Breast epithelium (tissue), 4 donors: ENCODE measurements around the gene BRIP1. TPM values are rescaled to one million over a fixed set of nuclear protein-coding genes. Genes with fewer than 3 reads are reported as not detected.

ENCODE experiments used
- DNase-seq, 2 donors: peaks; one replicate each; pipeline ENCODE4 v3.0.0-alpha.2; 2019; ENCODE audit warnings: low spot score in 2 of 2
- H3K27ac ChIP-seq, 2 donors: fragments of 200-600 bp; sonication (generic) in 1 of 2; one replicate each; pipeline ENCODE4 v1.5.1; 2016 to 2019; ENCODE audit warnings: mild to moderate bottlenecking in 1 of 2
- H3K27me3 ChIP-seq, 2 donors: fragments of 200-600 bp; sonication (generic) in 1 of 2; one replicate each; pipeline versions ENCODE4 v1.5.1 to v1.6.0; 2017 to 2019; ENCODE audit warnings: control low read depth in 1 of 2, mild to moderate bottlenecking in 1 of 2
- H3K36me3 ChIP-seq: fragments of 200-600 bp; one replicate; pipeline ENCODE4 v1.5.1; 2019
- H3K4me1 ChIP-seq, 2 donors: fragments of 200-600 bp; sonication (generic); one replicate each; pipeline ENCODE4 v1.5.1; 2016 to 2019; ENCODE audit warnings: control low read depth in 1 of 2
- H3K4me3 ChIP-seq, 3 donors: fragments of 200-600 bp; sonication (generic); 1 replicate in 2 of 3; 2 replicates in 1 of 3; pipeline ENCODE4 v1.5.1; 2016 to 2019; ENCODE audit warnings: mild to moderate bottlenecking in 3 of 3, moderate library complexity in 2 of 3
- H3K9me3 ChIP-seq, 2 donors: fragments of 200-600 bp; sonication (generic) in 1 of 2; one replicate each; pipeline ENCODE4 v1.5.1; 2016 to 2019; ENCODE audit warnings: control low read depth in 1 of 2
- CTCF ChIP-seq, 3 donors: fragments of 450-650 bp; IDR thresholded peaks; one replicate each; pipeline ENCODE4 v1.5.1; 2016 to 2017; ENCODE audit warnings: antibody characterized with exemption in 3 of 3, mild to moderate bottlenecking in 3 of 3, moderate library complexity in 3 of 3
- POLR2A ChIP-seq: fragments of 450-650 bp; IDR thresholded peaks from one replicate; pipeline ENCODE4 v1.6.1; 2016; ENCODE audit warnings: antibody characterized with exemption, mild to moderate bottlenecking, moderate library complexity
- POLR2AphosphoS5 ChIP-seq, 3 donors: sonication (generic); formaldehyde crosslinking; IDR thresholded peaks; one replicate each; pipeline ENCODE4 v1.6.1; 2017; ENCODE audit warnings: antibody characterized with exemption in 3 of 3
- intact Hi-C: fragments of 100-400 bp; cut with DNase I; formaldehyde crosslinking; loops from one replicate; pipeline ENCODE4 v1.15.1; 2023; ENCODE audit warnings: low total_unique reads
- total RNA-seq, 3 donors: library from RNA; depleted of rRNA; stranded (reverse); fragments of >200 nt; gene quantifications; one replicate each; pipeline ENCODE4 v1.1.0, GENCODE V29; 2016

The BRIP1 gene
- total RNA-seq, 3 donors from 2014 or later, result 0.33 to 1.0 (median 0.48) TPM

- DNase-seq, result no peak
- intact Hi-C loops, result no loop called here
- Histone ChIP-seq H3K9me3 (no peaks in the 10 kb centered on the region), H3K27ac (no peak overlapping the region), H3K4me3 (no peak overlapping the region), H3K27me3 (no peaks in the 10 kb centered on the region), H3K4me1 (no peaks in the 10 kb centered on the region), H3K36me3 (no peaks in the 10 kb centered on the region)
- TF ChIP-seq POLR2A (no peak), CTCF (IDR thresholded peaks at IDR 0.05) (no peak), POLR2AphosphoS5 (IDR thresholded peaks at IDR 0.05) (no peak)
These were observed 69.1 kb downstream of the BRIP1 start for GRCh38 chr17:61794242-61794641.

- TF ChIP-seq POLR2A, result no peak
- no peak for TF ChIP-seq CTCF (IDR thresholded peaks at IDR 0.05)
- TF ChIP-seq POLR2AphosphoS5 (IDR thresholded peaks at IDR 0.05), result no peak
- H3K36me3 ChIP-seq, result no peaks in the 10 kb centered on the region
- no peaks in the 10 kb centered on the region for H3K9me3 ChIP-seq
- H3K27ac ChIP-seq, result no peak overlapping the region
- H3K4me3 ChIP-seq, result no peak overlapping the region
- H3K4me1 ChIP-seq, result no peaks in the 10 kb centered on the region
- no peak for DNase-seq
- intact Hi-C loops, result no loop called here
- H3K27me3 ChIP-seq, result no peaks in the 10 kb centered on the region
These were observed 69.8 kb downstream of the BRIP1 start for GRCh38 chr17:61793565-61793964.

GRCh38 chr17:61789872-61790271, 73.5 kb downstream of the BRIP1 start:
- H3K4me1 ChIP-seq, result no peaks in the 10 kb centered on the region
- H3K9me3 ChIP-seq, result no peaks in the 10 kb centered on the region
- TF ChIP-seq CTCF (IDR thresholded peaks at IDR 0.05) (no peak), POLR2A (no peak), POLR2AphosphoS5 (IDR thresholded peaks at IDR 0.05) (no peak)
- no peaks in the 10 kb centered on the region for H3K27me3 ChIP-seq
- no peak overlapping the region for H3K27ac ChIP-seq
- no peak for DNase-seq
- no peak overlapping the region for H3K4me3 ChIP-seq
- H3K36me3 ChIP-seq, result no peaks in the 10 kb centered on the region
- intact Hi-C loops, result no loop called here

GRCh38 chr17:61786088-61786487, 77.2 kb downstream of the BRIP1 start:
- no peaks in the 10 kb centered on the region for H3K4me1 ChIP-seq
- no peak overlapping the region for H3K4me3 ChIP-seq
- H3K9me3 ChIP-seq, result no peaks in the 10 kb centered on the region
- intact Hi-C loops, result no loop called here
- H3K27ac ChIP-seq, result no peak overlapping the region
- TF ChIP-seq POLR2AphosphoS5 (IDR thresholded peaks at IDR 0.05) (no peak), CTCF (IDR thresholded peaks at IDR 0.05) (no peak), POLR2A (no peak)
- DNase-seq, result no peak
- no peaks in the 10 kb centered on the region for H3K27me3 ChIP-seq
- H3K36me3 ChIP-seq, result no peaks in the 10 kb centered on the region

- Histone ChIP-seq H3K4me3 (no peak overlapping the region), H3K27me3 (no peaks in the 10 kb centered on the region), H3K9me3 (no peaks in the 10 kb centered on the region), H3K36me3 (no peaks in the 10 kb centered on the region), H3K27ac (no peak overlapping the region), H3K4me1 (no peaks in the 10 kb centered on the region)
- TF ChIP-seq CTCF (IDR thresholded peaks at IDR 0.05), result no peak
- DNase-seq, result no peak
- intact Hi-C loops, result no loop called here
These were observed 78.8 kb downstream of the BRIP1 start for GRCh38 chr17:61784510-61784909.
